Bone marrow (tissue), 2 donors: ENCODE measurements around the gene NDUFAF7.
A peak's percentile ranks its signal among the peaks of the same experiment; 100 is the strongest.
"Not testable (repeated sequence)": the region's sequence is repeated elsewhere in the genome, so short reads cannot be mapped to it uniquely, and the experiment has no call there.

Source experiments
- DNase-seq, 2 donors: peaks; one replicate each; lab custom pipeline; 2025; lab: John Stamatoyannopoulos, UW

Gene NDUFAF7

DNA sequence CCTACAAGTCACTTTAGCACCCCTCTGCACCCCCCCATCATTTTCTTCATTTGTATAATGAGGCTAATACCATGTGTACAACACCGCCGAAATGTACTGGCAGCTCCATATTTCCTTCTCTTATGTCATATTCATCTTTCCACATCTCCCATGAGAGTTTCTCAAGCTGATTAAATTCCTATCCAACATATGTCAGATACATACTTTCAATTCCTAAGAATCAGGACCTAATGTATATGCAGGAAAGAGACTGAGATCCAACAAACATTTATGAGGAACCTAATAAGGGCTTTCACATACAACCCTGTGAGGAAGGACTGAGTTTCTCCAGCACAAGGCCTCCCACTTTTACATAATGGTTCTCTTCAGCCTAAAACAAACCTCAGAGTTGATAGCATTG is 51.3 kb downstream of the NDUFAF7 start:
- no peak for DNase-seq

GRCh38 chr2:37283207-37283606 is 51.7 kb downstream of the NDUFAF7 start:
- DNase-seq: no peak

DNA sequence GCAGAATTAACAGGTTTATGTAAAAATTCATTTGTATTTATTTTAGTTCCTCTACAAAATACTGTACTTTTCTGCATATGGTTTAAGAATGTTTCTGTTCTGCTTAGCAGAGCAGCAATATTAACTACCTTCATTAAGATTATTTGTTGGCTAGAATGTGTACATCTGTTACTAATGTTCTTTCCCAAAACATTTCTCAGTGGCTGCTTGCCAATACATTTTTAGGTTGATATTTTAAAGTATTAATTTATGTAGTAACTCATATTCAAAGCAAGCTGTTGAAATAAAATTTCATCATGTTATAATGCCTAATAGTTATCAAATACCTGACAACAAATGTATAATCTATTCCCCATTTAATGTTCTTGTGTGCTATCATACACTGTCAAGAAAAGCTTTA is 52.9 kb downstream of the NDUFAF7 start:
- DNase-seq: no peak

- DNase-seq: peak in 1 of 2 donors; percentile 10
Measured at GRCh38 chr2:37287966-37288365, 56.5 kb downstream of the NDUFAF7 start.

DNA sequence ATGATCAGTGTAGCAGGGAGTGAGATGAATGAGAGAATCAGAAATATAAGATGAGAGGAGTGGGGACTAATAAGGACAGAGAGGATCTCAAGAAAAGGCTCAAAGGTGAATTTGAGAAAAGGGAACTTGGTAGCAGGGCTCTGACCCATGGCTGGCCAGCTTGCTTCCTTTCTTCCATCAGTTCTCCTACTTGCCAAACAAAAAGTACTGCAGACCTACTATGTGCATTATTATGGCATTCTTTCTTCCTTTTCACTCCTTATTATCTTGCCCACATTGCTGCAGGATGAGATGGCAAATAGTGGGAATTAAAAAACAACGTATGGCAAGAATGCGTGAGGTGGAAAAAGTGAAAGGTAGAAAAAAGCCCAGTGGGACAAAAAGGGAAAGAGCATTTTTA is 60.2 kb downstream of the NDUFAF7 start:
- no peak for DNase-seq

DNA sequence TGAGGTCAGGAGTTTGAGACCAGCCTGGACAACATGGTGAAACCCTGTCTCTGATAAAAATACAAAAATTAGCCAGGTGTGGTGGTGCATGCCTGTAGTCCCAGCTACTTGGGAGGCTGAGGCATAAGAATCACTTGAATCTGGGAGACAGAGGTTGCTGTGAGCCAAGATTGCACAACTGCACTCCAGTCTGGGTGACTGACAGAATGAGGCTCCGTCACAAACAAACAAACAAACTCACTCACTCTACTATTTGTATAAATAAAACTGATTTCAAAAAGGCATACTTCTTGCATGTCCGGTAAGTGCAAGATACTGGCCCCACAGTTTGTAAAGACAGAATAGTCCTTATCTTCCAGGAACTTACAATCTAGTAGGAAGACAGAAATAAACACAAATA is 63.4 kb downstream of the NDUFAF7 start:
- DNase-seq: not testable (repeated sequence)

DNA sequence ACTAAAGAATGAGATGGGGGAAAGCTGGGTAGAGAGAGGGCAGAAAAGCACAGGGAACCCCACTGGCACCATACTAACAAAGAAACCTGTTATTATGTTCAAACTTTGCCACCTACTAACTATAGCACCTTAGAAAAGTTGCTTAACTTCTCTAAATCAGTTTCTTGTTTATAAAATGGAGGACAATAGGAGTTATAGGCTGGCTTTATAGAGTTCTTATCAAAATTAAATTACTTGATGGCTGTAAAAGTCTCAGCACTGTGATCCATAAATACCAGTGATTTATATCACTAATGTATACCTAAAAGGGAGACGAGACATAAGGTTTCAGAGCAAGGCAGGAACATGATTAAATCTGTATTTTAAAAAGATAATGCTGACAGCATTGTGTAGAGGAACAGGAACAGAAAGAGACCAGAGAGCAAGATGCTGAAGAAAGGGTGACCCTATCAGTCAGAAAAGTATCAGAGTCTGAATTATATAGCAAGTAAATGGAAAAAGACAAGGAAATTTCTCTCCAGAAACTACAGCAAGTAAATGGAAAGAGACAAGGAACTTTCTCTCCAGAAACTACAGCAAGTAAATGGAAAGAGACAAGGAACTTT is 64.1 kb downstream of the NDUFAF7 start:
- no peak for DNase-seq

DNA sequence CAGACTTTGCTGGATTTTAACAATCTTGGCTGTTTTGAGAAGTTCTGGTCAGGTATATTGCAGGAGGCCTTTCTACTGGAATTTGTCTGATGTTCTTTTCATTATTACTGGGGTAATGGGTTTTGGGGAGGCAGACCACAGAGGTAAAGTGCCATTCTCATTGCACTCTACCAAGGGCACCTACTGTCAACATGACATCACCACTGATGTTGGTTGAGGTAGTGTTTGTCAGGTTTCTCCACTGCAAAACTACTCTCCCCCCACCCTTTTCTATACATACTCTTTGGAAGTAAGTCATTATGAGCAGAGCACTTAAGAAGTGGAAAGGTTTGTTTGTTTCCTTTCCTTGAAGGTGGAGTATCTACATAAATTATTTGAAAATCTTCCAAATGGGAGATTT is 66.2 kb downstream of the NDUFAF7 start:
- no peak for DNase-seq
